Neural progenitor cell (in vitro differentiated cells): ENCODE data around the gene FMO3.

Experiments
- CTCF ChIP-seq: fragments of 200-600 bp; sonication (generic); IDR thresholded peaks from 2 replicates; pipeline ENCODE4 v1.5.1; 2017; ENCODE audit warnings: antibody characterized with exemption, mild to moderate bottlenecking
- EZH2 ChIP-seq: fragments of 200-600 bp; sonication (generic); IDR thresholded peaks from 2 replicates; pipeline ENCODE4 v1.6.1; 2017; ENCODE audit warnings: antibody characterized with exemption, mild to moderate bottlenecking, moderate library complexity

GRCh38 chr1:171083222-171083621 lies 7.5 kb upstream of the FMO3 start:
- TF ChIP-seq CTCF (no peak), EZH2 (no peak)
